GM21529 (cell line): ENCODE measurements around the gene ANKRD49.
"Not testable (repeated sequence)": the region's sequence is repeated elsewhere in the genome, so short reads cannot be mapped to it uniquely, and the experiment has no call there.

ENCODE experiments used
- ATAC-seq: cut with Tn5 transposase; IDR thresholded peaks from one replicate; pipeline ENCODE4 v1.9.1; 2021; ENCODE audit not compliant: unreplicated experiment

The ANKRD49 gene

GRCh38 chr11:94506513-94506912 lies 12.7 kb downstream of the ANKRD49 start:
- not testable (repeated sequence) for ATAC-seq

- ATAC-seq: no peak
Observed at GRCh38 chr11:94507485-94507884, 13.7 kb downstream of the ANKRD49 start.

GRCh38 chr11:94511932-94512781 lies 18.4 kb downstream of the ANKRD49 start, which contains the start of gene C11orf97:
Gene C11orf97 (plus strand): TSS chr11:94512461. CDS start chr11:94512529, 68 bp downstream.
- ATAC-seq: peak; percentile 84

- no peak for ATAC-seq
Observed at GRCh38 chr11:94513091-94513490, 19.3 kb downstream of the ANKRD49 start.

- ATAC-seq: no peak
Observed at GRCh38 chr11:94515398-94515797, 21.6 kb downstream of the ANKRD49 start.

- ATAC-seq: no peak
Observed at GRCh38 chr11:94516725-94517124, 22.9 kb downstream of the ANKRD49 start.

GRCh38 chr11:94518300-94518699 lies 24.5 kb downstream of the ANKRD49 start:
- no peak for ATAC-seq

- ATAC-seq: no peak
Observed at GRCh38 chr11:94519478-94520084, 25.8 kb downstream of the ANKRD49 start.

- ATAC-seq: peak; percentile 52
Observed at GRCh38 chr11:94521684-94522083, 27.9 kb downstream of the ANKRD49 start.

GRCh38 chr11:94524341-94524740 lies 30.6 kb downstream of the ANKRD49 start:
- no peak for ATAC-seq

- ATAC-seq: no peak
Observed at GRCh38 chr11:94525546-94526324, 32.0 kb downstream of the ANKRD49 start.

GRCh38 chr11:94526645-94527438 lies 33.1 kb downstream of the ANKRD49 start:
- no peak for ATAC-seq

GRCh38 chr11:94528551-94528950 lies 34.8 kb downstream of the ANKRD49 start:
- ATAC-seq: no peak

GRCh38 chr11:94532211-94532610 lies 38.4 kb downstream of the ANKRD49 start:
- ATAC-seq: no peak

GRCh38 chr11:94533206-94533605 lies 39.4 kb downstream of the ANKRD49 start:
- ATAC-seq: no peak

GRCh38 chr11:94533696-94534630 lies 40.2 kb downstream of the ANKRD49 start:
- no peak for ATAC-seq

- ATAC-seq: no peak
Observed at GRCh38 chr11:94536386-94536785, 42.6 kb downstream of the ANKRD49 start.

GRCh38 chr11:94537031-94537600 lies 43.3 kb downstream of the ANKRD49 start:
- no peak for ATAC-seq

- ATAC-seq: no peak
Observed at GRCh38 chr11:94539420-94539819, 45.6 kb downstream of the ANKRD49 start.
